ENCODE results near the gene TMEM218. TPM values are rescaled to one million over a fixed set of nuclear protein-coding genes. Genes with fewer than 3 reads are reported as not detected.
"Not testable (repeated sequence)": the region's sequence is repeated elsewhere in the genome, so short reads cannot be mapped to it uniquely, and the experiment has no call there.

Gene TMEM218
- total RNA-seq, 1 donor from 2014 or later: 23.9 TPM

DNA sequence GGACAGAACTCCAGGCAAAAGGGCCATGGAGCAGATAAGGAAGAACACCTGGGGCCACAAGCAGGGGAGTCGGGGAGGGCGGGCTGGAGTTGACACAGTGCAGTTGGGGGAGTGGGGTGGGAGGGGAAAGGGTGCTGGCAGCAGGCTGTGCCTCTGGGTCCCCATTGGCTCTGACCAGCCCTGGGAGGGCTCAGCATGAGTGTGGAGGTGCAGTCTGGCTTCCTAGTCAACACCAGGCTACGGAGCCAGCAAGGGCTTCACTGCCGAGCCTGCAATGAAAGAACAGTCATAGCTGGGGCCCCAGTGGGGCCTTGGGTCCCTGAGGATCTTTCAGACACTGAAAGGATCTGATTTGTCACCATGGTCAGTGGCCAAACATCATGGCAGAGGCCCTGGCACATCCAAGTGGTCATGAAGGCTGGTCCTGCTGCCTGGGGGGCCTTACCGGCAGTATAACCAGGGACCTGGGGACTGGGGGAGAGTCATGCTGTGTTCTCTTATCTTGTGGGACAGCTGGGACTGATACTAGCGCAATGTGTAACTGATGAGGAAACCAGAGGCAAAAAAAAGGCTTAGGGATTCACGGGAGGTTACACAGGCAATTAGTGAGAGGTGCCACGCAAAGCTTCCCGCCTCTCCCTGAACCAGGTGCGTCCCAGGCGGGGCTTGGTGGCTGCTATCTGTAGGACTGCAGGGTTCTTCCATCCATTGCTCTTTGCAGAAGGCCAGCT is 36.8 kb downstream of the TMEM218 start:
- DNase-seq: no peak

DNA sequence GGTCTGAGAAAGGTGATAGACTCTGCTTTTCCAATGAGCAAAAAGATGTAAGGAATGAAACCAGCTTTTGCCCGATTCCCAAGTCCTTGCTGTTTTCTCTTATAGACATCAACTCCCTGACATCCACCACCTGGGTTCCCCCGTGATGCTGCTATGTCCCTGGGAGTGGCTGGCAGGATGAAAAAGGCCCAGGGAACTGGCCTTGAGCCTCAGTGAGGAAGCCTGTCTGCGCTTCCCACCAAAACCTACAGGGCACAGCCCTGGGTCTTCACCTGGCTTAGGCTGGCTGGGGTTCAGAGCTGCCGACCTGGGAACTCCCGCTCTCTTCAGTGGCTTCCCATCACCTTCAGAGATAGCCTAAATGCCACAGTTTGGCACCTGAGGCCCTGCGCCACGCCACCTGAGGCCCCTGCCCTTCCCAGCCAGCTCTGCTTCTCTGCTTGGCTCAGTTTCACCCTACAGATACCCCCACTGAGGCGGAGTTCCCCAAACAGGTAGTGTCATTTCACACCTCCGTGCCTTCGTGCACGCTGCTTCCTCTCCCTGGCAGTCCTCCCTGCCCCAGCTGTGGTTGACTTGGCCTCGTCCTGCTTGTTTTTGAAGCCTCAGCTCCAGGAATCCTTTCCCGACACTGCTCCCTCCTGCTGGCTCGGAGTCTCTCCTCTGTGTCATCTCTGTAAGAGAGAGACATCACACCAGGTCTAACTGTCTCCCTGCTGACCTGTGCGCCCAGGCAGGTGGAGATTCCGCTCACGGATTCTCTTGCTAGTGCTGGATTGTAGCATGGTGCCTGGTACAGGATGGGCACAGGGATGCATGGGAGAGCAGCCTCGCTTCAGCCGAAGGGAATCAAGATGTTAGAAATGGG is 37.6 kb downstream of the TMEM218 start:
- no peak for DNase-seq

DNA sequence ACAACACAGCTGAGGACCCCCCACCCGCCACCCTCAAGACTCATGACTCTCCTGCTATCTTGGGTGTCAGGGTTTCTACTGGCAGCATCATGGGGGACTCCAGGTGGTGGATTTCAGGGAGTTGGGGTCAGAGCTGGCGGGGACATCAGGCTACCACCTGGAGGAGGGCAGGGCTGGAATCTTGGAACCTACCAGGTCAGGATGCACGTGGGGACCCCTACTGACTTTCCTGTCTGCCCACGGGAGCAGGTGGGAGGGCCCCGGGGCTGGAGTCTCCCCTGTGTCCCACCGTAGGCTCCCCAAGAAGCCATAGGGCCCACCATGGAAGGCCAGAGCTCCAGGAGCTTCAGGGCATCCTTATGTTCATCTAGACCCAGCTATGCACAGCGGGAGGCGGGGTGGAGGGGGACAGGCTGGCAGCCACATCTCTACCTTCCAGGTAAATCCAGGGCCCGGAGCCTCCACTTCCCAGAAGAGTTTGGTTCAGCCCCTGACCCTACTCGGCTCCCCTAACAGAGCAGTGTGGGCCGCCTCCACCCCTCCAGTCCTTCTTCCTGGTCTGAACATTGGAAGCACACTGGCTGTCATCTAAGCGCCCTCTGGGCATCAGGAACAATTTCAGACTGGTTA is 38.4 kb downstream of the TMEM218 start:
- no peak for DNase-seq

DNA sequence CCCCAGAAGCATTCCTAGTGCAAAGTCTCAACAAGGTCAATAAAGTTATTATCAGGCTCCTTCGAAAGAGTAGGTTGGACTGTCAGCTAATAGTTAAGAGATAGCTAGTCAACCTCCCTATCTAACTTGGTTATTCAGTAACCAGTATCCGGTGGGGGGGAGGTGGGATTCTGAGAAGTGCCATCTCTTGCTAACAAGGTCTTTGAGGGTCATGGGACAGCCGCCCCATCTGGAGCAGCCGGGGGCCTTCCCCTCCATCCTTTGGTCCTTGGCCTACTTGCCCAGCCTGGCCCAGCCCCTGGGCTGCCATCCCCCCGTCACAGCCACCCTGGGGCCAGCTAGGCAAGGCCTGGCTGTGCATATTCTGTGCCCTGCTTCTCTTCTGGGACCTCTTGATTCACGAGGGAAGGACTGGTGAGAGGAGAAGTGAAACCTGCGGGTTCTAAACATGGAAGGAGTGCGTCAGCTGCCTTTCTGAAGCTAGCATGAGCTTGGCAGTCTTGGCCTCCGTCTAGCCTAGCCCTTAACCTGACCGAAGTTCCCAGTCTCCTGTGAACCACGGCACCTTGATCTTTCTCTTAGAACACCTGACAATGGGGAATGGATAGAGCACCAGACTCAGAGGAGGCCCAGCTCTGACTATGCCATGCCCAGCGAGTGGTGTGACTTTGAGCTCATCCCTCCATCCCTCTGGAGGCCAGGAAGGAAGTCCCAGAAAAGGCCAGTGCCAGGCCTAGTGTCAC is 39.0 kb downstream of the TMEM218 start:
- DNase-seq: no peak

DNA sequence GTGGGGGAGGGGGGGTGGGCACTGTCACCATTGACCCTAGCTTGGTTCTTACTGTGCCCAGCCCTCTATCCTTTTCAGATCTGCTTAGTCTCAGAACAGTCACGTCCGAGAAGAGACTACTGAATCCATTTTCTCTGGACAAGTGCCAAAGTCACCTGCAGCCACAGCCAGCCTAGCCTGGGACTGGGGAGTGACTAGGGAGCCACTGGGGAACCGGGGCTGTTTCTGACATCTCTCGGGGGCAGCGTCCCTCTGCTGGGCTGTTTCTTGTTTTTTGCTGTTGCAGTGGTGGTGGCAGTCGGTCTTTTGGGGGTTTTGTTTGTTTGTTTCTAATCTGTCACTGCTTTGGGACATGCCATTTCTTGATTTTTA is 39.6 kb downstream of the TMEM218 start:
- no peak for DNase-seq

DNA sequence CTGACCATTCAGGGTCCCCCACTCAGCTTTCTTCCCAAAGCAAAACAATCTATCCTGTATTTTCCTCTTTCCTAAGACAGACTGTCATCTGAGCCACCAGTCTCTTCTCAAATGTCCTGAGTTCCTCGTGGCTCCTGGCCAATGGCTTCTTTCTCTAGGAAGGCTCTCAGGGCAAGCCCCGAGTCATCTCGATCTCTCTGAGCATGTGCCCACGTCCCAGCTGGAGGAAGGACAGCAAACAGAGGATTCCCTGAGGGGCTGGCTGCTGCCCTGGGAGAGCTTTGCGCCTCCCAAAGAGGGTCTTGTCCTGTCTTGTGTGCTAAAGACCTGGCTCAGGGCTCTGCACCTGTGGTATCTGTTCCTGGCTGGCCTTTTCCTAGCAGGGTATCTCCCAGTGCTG is 40.0 kb downstream of the TMEM218 start:
- no peak for DNase-seq

DNA sequence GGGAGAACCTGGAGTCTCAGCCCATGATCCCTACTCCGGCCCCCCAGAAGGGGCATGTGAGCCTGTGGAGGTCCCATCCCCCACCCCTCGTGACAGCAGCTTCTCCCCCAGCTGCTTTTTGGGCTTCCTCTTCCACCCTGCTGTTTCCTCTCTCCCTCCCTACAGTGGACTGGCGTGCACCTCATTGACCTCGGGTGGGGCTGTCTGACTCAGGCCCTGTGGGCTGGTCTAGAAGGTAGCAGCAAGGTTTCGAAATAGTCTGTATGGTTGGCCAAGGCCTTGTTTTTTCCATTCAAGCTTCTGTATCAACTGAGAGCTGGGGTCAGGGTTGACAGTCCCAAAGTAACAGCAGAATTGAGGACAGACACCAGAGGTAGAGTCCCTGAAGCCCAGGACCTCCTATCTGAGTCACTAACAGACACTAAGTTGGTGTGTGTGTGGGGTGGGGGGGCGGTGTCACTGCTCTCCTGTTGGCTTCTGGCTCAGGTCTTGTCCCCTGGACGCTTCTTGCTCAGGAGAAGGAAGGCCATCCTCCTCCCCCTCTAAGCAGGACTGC is 40.6 kb downstream of the TMEM218 start:
- DNase-seq: no peak

DNA sequence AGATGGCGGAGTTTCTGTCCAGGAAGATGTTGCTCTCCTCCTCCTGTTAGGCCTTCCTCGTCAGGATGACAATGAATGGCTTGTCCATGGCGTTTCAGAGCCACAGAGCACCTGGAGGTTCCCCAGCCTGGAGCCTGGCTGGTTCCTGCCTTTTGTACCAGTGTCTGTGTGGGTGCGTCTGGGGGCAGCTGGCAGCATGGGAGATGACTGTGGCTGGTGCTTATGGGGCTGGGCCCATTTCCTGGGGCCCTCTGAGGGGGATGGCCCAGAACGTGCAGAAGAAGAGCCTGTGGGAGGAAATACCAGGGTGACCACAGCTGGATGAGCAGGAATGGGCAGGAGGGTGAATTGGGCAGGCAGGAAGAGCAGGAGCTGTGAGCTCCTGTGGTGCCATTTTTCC is 41.6 kb downstream of the TMEM218 start:
- DNase-seq: no peak

DNA sequence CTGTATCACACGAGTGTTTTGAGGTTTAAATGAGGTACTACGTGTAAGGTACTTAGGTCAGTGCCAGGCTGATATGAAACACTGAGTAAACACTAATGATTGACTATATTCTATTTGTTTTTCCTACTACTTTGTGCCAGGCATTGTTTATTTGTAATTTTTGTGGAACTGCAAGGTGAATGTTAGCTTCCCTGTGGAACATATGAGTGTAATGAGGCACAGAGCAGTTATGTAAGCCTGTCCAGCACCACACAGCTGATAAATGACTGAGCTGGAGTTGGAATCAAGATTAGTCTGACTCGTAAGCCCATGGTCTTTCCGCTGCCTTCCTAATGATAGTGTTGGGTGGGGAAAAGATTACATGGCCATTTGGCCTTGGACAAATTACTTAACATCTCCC is 42.4 kb downstream of the TMEM218 start:
- no peak for DNase-seq

DNA sequence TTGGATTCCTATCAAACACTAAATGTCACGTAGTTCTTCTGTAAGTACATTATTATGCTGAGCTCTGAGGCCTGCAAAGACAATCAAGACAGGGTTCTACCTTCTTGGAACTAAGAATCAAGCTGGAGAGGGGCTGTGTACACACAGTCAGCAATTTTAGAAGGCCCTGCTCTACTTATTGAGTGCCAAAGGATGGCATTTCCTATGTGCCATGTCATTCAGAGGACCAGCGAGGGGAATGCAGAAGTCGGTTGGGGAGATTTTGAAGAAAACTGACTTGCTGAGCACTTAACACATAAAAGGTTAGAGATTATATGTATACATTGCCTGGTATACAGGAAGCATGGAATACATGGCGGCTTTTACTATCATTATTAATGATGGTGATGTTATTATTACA is 43.1 kb downstream of the TMEM218 start:
- no peak for DNase-seq

DNA sequence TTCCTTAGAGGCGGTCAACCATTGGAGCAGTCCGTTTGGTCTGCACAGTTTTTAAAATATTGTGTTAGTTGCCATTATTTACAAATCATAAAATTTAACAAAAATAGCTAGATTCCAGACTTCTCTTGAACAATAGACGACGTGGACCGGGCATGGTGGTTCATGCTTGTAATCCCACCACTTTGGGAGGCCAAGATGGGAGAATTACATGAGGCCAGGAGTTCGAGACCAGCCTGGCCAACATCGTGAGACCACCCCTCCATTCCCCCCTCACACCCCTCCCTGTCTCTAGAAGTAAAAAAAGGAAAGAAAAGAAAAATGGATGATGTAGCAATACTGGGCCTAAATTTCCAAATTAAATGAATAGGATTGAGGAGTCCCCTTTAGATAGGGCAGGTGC is 47.4 kb downstream of the TMEM218 start:
- no peak for DNase-seq

DNA sequence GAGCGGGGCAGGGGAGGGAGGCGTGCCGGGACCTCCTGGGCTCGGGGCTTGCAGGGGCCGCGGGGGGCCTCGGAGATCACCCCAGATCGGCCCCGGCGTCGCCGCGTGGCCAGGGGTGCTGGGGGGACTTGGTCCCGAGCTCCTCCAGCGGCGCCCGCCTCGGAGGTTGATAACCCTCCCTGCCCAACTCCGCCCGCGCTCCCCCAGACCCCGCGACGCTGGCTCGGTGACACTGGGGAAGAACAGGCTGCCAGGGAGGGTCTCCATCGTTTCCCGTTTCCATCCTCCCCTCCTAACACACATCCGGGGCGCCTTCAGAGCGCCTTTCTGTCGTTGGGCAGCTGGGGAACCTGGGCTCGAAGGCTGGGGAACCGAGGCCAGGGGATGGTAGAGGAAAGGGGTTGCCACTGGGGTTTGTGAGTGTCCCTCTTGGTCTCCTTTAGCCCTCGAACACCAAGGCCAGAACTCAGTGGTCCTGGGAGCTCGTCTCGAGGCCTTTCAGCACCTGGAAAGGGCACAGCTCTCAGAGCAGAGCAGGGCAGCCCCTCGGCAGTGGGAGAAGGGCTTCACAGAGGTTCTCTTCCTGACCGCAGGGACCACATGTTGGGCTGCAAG is 47.9 kb downstream of the TMEM218 start:
- DNase-seq: no peak

DNA sequence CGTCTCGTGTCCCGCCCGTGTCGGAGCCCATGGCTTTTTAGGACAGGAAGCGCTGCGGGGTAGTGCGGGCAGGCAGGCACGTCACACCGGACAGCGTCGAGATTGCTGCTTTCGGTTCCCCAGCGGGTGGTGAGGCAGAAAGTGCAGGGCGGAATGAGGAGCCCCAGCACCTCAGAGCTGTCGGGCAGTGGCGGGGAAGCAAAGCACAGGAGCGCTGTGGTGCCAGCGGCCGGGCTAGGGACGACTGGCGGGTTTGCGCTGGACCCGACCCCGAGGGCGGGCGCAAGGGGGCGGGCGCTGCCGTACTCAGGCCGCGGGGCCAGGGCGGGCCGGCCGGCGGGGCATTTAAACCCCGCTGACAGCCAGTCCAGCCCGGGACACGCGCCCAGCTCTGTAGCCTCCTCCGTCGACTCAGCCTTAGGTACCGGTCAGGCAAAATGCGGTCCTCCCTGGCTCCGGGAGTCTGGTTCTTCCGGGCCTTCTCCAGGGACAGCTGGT is 48.4 kb downstream of the TMEM218 start, which contains the start of gene SLC37A2:
Gene SLC37A2 (plus strand): TSS at position 375 of the 498 bp plus-strand sequence. CDS start 63 bp downstream, at position 438.
- no peak for DNase-seq

DNA sequence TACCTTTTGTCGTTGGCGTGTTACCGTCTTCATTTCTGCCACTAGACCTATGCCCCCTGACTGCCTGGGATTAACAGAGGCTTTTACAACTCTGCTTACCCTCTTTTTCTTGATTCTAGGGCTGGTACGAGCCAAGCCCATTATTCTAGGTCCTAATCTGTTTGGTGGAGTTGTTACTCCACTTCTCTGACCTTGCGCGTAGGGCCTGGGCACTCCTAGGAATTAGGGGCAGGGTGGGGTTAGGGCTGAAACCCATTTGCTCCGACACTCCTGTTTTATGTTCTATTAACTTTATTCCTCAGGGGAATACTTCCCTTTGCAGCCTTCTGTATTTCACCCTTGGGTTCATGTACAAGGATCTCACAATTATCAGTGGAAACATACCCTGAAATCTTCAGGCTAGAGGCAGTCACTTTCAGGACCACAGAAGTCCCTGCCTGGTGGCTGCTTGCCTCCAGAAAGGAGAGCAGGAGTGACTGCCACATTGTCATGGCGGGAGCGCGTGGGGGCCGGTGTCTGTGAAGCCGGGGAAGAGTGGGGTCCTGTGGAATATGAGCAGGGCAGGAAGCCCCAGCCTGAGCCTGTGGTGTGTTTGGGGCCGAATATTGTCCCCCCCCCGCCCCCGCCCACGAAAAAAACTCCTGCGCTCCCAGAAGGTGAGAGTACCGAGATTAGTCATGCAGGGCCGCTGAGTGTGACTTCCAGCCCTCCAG is 49.1 kb downstream of the TMEM218 start:
- DNase-seq: no peak

DNA sequence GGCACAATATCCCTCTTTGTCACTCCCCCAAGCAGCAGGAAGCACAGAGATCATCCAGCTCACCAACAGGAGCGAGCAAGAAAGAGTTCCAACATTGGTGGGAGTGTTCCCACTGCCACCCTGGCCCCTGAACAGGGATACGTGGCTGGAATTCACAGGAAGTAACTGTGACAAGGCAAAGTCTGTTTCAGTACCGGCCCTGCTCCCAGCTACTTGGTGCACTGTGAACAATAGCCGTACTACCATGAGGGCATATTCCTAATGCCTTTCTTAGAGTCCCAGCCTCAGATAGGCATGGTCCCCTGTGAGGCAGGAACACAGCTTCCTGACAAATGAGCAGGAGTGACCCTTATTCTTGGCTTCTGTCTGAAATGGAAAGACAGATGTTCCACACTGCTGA is 50.1 kb downstream of the TMEM218 start:
- no peak for DNase-seq

DNA sequence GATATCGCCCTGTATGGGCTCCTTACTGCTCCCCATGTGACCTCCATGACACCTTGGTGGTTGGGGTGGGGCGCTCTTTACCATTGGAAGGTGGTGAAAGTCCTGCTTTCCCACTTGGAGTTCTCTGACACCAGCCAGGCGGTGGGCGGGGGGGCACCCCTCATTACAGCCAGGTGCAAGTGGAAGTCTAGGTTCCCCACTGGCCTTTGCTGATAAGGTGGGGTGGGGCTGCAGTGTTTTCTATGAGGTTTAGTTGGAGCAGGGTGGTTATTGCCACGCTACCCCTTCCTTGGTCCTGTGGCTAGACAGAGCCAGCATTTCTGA is 53.8 kb downstream of the TMEM218 start:
- no peak for DNase-seq

DNA sequence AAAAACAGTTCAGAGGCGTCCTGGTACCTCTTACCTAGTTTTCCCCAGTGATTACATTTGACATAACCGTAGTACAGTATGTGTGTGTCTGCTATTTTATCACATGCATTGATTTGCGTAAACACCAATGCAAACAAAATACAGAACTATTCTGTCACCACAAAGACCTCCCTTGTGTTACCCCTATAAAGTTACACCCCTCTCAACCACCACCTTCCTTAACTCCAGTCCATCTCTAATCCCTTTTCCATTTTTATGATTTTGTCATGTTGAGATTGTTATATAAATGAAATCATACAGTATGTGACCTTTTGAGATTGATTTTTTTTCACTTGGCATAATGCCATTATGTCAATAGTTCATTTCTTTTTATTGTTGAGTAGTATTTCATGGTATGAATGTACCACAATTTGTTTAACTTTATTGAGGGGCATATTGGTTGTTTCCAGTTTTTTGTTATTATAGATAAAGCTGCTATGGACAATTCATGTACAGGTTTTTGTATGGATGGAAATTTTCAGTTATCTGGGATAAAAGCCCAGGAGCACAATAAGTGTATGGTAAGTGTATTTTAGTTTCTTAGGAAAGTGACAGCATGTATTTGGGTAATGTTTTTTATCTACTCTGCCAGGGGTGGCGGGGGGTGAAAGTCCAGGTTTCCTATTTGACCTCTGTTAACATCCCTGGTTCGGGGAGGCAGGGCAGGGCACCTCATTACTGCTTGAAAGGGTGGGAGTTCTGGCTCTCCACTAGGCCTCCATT is 54.3 kb downstream of the TMEM218 start:
- no peak for DNase-seq

DNA sequence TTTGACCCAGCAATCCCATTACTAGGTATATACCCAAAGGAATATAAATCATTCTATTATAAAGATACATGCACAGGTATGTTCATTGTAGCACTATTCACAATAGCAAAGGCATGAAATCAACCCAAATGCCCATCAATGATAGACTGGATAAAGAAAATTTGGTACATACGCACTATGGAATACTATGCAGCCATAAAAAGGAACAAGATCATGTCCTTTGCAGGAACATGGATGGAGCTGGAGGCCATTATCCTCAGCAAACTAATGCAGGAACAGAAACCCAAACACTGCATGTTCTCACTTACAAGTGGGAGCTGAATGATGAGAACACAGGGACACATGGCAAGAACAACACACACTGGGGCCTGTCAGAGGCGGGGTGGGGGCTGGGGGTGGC is 55.3 kb downstream of the TMEM218 start:
- DNase-seq: not testable (repeated sequence)

DNA sequence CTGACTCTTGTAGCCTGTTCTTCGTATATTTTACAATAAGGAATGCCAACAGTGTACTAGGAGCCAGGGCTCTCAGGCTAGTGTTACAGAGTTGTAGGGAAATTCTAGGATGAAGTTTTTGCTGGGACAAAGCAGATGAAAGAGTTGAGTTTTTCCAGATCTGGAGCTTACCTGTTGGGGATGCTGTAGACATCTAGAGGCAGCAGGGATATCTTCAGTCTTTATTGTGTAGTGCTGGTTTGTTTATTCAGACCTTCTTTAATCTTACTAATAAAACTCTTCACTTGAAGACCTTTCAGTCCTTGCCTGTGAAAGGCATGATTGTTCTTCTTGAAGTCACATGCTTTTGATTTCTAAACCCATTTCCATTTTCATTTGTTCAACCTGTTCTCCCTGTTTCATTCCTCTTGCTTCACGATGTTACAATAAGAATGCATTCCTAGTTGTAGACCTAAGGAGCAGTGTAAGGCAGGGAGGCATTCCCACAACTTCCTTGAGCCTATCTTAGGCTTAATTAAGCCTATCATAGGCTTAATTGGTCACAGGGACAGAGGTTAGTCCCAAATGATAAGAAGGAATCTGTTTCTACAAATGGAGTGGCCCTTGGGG is 56.2 kb downstream of the TMEM218 start:
- no peak for DNase-seq

DNA sequence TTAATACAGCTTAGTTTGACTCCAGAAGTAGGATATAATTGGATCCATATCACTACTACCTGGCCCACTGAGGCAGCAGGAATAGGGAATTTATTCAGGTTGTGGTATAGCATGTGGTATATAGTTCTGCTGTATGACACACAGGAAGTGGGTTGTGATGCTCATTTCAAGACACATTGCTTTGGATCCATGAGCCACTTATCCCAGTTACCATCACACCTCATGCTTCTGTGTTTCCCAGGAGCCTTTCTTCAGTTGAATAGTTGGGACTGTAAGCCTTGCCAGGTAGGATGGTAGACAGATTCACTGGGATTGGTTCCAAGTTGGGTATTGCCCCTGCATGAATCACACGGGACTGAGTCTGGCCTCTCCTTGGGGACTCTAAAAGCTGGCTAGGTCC is 58.3 kb downstream of the TMEM218 start:
- DNase-seq: no peak
